D721Med (cell line): ENCODE measurements around the gene LIMS1.
"Not testable (repeated sequence)": the region's sequence is repeated elsewhere in the genome, so short reads cannot be mapped to it uniquely, and the experiment has no call there.

Experiments
- DNase-seq: peaks from one replicate; pipeline ENCODE4 v3.0.0; 2011; ENCODE audit warnings: low spot score; ENCODE audit not compliant: insufficient read length
- FAIRE-seq: peaks from 2 replicates; lab custom pipeline; 2011; peaks lifted over from hg19 to GRCh38; lab: Jason Lieb, UNC
- CTCF ChIP-seq: IDR thresholded peaks from 2 replicates; pipeline ENCODE4 v1.5.1; 2012; ENCODE audit warnings: mild to moderate bottlenecking, control low read depth; ENCODE audit not compliant: insufficient read depth; ENCODE audit errors: missing control alignments

The LIMS1 gene

GRCh38 chr2:108542071-108542470 is 7.8 kb downstream of the LIMS1 start:
- no peak for FAIRE-seq
- no peak for TF ChIP-seq CTCF
- no peak for DNase-seq

DNA sequence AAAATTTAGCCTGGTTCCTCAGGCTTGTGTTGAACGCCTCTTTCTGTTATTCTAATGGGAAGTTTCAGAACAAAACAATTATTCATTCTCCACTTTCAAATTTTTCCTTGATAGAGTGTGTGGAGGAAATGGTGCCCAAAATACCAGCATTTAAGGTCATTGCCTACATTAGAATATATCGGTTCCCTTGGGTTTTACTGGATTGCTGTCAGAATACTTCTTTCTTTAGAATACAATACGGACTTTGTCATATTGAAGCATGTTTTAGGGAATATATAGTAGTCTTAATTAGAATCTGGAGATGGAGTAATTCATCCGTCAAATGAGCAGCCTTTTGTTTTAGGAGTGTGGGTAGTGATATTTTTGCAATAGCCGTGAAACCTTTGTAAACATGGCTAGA is 13.3 kb downstream of the LIMS1 start:
- no peak for DNase-seq
- no peak for TF ChIP-seq CTCF
- FAIRE-seq, result no peak

GRCh38 chr2:108548208-108549003 is 14.1 kb downstream of the LIMS1 start:
- DNase-seq (no peak), FAIRE-seq (no peak)
- no peak for TF ChIP-seq CTCF

DNA sequence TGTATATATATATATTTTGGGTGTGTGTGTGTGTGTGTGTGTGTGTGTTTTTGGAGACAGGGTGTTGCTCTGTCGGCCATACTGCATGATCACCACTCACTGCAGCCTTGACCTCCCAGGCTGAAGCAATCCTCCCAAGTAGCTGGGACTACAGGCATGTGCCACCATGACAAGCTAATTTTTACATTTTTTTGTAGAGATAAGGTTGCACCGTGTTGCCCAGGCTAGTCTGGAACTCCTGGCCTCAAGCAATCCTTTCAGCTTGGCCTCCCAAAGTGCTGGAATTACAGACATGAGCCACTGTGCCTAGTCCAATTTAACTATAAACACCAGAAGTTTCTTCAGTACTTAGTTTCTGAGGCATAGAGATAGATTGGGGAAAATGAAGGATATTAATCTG is 18.3 kb downstream of the LIMS1 start:
- FAIRE-seq (no peak), DNase-seq (no peak)
- no peak for TF ChIP-seq CTCF

GRCh38 chr2:108553209-108553919 is 19.1 kb downstream of the LIMS1 start:
- FAIRE-seq, result no peak
- DNase-seq, result no peak
- TF ChIP-seq CTCF, result no peak

GRCh38 chr2:108554528-108554927 is 20.3 kb downstream of the LIMS1 start:
- FAIRE-seq (no peak), DNase-seq (no peak)
- TF ChIP-seq CTCF, result no peak

- no peak for FAIRE-seq
- no peak for TF ChIP-seq CTCF
- DNase-seq, result no peak
Measured at GRCh38 chr2:108555572-108555971, 21.3 kb downstream of the LIMS1 start.

- FAIRE-seq, DNase-seq: not testable (repeated sequence)
Measured at GRCh38 chr2:108556581-108556980, 22.3 kb downstream of the LIMS1 start.
